A549 (cell line): ENCODE results near the gene PAN3.

Experiments
- FOSL2 ChIP-seq, 2 experiments: fragments of 450-650 bp in 1 of 2; fragments of >200 bp in 1 of 2; sonication (Bioruptor Twin) in 1 of 2; formaldehyde crosslinking; IDR thresholded peaks; 2 replicates each; pipeline versions ENCODE4 v1.5.0 to v1.6.1; 2016 to 2020; ENCODE audit warnings: mild to moderate bottlenecking in 1 of 2, moderate library complexity in 1 of 2
- JUNB ChIP-seq: fragments of >200 bp; sonication (Bioruptor Twin); formaldehyde crosslinking; IDR thresholded peaks from 2 replicates; pipeline ENCODE4 v1.6.1; 2016
- MAFK ChIP-seq: fragments of 450-650 bp; IDR thresholded peaks from 2 replicates; pipeline ENCODE4 v1.6.1; 2014; ENCODE audit not compliant: partially characterized antibody
- MAZ ChIP-seq: fragments of 150-350 bp; IDR thresholded peaks from 2 replicates; pipeline ENCODE4 v1.6.1; 2014; ENCODE audit warnings: antibody characterized with exemption, low read depth, low read length, borderline replicate concordance
- NFE2L2 ChIP-seq: fragments of 150-350 bp; conservative IDR thresholded peaks from 2 replicates; pipeline ENCODE4 v1.6.1; 2014; ENCODE audit warnings: low read length
- POLR2A ChIP-seq: IDR thresholded peaks from 2 replicates; pipeline ENCODE4 v1.6.1; 2012; ENCODE audit warnings: mild to moderate bottlenecking, low read length
- RAD21 ChIP-seq, 2 experiments: fragments of >200 bp in 1 of 2; sonication (Bioruptor Twin) in 1 of 2; formaldehyde crosslinking in 1 of 2; IDR thresholded peaks in 1 of 2; conservative IDR thresholded peaks in 1 of 2; 2 replicates in 1 of 2; 3 replicates in 1 of 2; pipeline ENCODE4 v1.6.1; 2012 to 2018; ENCODE audit warnings: inconsistent platforms in 1 of 2
- TF ChIP-seq, protein P1 (sequence below): fragments of >200 bp; sonication (Bioruptor Twin); formaldehyde crosslinking; IDR thresholded peaks from 3 replicates; pipeline ENCODE4 v1.6.1; 2016
- TF ChIP-seq, protein P2 (sequence below): fragments of >200 bp; sonication (Bioruptor Twin); formaldehyde crosslinking; IDR thresholded peaks from 3 replicates; pipeline ENCODE4 v1.5.1; 2016
- TF ChIP-seq, protein P3 (sequence below): fragments of 200-600 bp; sonication (generic); IDR thresholded peaks from 2 replicates; pipeline ENCODE4 v1.6.1; 2016; ENCODE audit warnings: antibody characterized with exemption, mild to moderate bottlenecking, moderate library complexity
- TF ChIP-seq, protein P4 (sequence below): IDR thresholded peaks from 2 replicates; pipeline ENCODE4 v1.6.1; 2012
- TF ChIP-seq, protein P5 (sequence below): IDR thresholded peaks from 2 replicates; pipeline ENCODE4 v1.6.1; 2012
- TF ChIP-seq, protein P6 (sequence below): fragments of 150-350 bp; IDR thresholded peaks from 2 replicates; pipeline ENCODE4 v1.6.1; 2014; ENCODE audit warnings: low read depth, mild to moderate bottlenecking, low read length

DNA sequence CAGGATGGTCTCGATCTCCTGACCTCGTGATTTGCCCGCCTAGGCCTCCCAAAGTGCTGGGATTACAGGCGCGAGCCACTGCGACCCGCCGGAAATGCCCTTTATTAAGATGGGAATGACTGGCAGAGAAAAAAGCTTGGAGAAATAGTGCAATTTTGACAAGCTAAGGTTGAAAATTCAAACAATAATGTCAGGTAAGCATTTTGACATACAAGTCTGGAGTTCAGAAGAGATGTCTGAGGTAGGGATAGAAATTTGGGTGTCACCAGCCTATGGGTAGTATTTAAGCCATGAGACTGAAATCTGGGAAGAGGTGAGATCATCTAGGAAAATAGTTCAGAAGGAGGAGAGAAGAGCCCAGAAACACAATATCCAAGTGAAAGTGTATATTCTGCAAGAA lies 17.1 kb upstream of the PAN3 start:
- TF ChIP-seq POLR2A (no peak), FOSL2 (IDR thresholded peaks at IDR 0.05) (no peak), FOSL2 (CRISPR knock-in tag; IDR thresholded peaks at IDR 0.05) (no peak), RAD21 (conservative IDR thresholded peaks at IDR 0.05 in 1 of 2, IDR thresholded peaks at IDR 0.05 in 1 of 2) (no peak), NFE2L2 (no peak), MAZ (no peak), JUNB (no peak), MAFK (peak; percentile 55)
- TF ChIP-seq, protein P1, sequence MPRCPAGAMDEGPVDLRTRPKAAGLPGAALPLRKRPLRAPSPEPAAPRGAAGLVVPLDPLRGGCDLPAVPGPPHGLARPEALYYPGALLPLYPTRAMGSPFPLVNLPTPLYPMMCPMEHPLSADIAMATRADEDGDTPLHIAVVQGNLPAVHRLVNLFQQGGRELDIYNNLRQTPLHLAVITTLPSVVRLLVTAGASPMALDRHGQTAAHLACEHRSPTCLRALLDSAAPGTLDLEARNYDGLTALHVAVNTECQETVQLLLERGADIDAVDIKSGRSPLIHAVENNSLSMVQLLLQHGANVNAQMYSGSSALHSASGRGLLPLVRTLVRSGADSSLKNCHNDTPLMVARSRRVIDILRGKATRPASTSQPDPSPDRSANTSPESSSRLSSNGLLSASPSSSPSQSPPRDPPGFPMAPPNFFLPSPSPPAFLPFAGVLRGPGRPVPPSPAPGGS = no peak
- TF ChIP-seq, protein P2, sequence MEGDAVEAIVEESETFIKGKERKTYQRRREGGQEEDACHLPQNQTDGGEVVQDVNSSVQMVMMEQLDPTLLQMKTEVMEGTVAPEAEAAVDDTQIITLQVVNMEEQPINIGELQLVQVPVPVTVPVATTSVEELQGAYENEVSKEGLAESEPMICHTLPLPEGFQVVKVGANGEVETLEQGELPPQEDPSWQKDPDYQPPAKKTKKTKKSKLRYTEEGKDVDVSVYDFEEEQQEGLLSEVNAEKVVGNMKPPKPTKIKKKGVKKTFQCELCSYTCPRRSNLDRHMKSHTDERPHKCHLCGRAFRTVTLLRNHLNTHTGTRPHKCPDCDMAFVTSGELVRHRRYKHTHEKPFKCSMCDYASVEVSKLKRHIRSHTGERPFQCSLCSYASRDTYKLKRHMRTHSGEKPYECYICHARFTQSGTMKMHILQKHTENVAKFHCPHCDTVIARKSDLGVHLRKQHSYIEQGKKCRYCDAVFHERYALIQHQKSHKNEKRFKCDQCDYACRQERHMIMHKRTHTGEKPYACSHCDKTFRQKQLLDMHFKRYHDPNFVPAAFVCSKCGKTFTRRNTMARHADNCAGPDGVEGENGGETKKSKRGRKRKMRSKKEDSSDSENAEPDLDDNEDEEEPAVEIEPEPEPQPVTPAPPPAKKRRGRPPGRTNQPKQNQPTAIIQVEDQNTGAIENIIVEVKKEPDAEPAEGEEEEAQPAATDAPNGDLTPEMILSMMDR = no peak
- TF ChIP-seq, protein P3, sequence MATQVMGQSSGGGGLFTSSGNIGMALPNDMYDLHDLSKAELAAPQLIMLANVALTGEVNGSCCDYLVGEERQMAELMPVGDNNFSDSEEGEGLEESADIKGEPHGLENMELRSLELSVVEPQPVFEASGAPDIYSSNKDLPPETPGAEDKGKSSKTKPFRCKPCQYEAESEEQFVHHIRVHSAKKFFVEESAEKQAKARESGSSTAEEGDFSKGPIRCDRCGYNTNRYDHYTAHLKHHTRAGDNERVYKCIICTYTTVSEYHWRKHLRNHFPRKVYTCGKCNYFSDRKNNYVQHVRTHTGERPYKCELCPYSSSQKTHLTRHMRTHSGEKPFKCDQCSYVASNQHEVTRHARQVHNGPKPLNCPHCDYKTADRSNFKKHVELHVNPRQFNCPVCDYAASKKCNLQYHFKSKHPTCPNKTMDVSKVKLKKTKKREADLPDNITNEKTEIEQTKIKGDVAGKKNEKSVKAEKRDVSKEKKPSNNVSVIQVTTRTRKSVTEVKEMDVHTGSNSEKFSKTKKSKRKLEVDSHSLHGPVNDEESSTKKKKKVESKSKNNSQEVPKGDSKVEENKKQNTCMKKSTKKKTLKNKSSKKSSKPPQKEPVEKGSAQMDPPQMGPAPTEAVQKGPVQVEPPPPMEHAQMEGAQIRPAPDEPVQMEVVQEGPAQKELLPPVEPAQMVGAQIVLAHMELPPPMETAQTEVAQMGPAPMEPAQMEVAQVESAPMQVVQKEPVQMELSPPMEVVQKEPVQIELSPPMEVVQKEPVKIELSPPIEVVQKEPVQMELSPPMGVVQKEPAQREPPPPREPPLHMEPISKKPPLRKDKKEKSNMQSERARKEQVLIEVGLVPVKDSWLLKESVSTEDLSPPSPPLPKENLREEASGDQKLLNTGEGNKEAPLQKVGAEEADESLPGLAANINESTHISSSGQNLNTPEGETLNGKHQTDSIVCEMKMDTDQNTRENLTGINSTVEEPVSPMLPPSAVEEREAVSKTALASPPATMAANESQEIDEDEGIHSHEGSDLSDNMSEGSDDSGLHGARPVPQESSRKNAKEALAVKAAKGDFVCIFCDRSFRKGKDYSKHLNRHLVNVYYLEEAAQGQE = no peak
- TF ChIP-seq, protein P4, sequence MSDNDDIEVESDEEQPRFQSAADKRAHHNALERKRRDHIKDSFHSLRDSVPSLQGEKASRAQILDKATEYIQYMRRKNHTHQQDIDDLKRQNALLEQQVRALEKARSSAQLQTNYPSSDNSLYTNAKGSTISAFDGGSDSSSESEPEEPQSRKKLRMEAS = no peak
- TF ChIP-seq, protein P5, sequence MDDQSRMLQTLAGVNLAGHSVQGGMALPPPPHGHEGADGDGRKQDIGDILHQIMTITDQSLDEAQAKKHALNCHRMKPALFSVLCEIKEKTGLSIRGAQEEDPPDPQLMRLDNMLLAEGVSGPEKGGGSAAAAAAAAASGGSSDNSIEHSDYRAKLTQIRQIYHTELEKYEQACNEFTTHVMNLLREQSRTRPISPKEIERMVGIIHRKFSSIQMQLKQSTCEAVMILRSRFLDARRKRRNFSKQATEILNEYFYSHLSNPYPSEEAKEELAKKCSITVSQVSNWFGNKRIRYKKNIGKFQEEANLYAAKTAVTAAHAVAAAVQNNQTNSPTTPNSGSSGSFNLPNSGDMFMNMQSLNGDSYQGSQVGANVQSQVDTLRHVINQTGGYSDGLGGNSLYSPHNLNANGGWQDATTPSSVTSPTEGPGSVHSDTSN = no peak
- TF ChIP-seq, protein P6, sequence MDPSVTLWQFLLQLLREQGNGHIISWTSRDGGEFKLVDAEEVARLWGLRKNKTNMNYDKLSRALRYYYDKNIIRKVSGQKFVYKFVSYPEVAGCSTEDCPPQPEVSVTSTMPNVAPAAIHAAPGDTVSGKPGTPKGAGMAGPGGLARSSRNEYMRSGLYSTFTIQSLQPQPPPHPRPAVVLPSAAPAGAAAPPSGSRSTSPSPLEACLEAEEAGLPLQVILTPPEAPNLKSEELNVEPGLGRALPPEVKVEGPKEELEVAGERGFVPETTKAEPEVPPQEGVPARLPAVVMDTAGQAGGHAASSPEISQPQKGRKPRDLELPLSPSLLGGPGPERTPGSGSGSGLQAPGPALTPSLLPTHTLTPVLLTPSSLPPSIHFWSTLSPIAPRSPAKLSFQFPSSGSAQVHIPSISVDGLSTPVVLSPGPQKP = no peak
